ENCODE data around the gene RAP1A.

DNA sequence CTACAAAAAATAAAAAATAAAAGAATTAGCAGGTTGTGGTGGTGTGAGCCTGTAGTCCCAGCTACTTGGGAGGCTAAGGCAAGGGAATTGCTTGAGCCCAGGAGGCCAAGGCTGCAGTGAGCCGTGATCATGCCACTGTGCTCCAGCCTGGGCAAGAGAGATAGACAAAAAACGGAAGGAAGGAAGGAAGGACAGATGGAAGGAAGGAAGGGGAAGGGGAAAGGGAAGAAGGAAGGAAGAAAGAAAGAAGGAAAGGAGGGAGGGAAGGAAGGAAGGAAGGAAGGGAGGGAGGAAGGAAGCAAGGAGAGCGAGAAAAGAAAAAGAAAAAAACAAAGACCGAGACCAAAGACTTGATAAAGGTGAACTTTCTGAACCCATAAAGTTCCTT lies 25.3 kb upstream of the RAP1A start:
- TF ChIP-seq GATA2 (IDR thresholded peaks at IDR 0.05; ENCODE audit: low read depth, low read length) (no peak), GATA3 (IDR thresholded peaks at IDR 0.05; ENCODE audit: low read depth, low read length) (no peak)
